HL-60/S4 treated with phorbol 12-myristate 13-acetate at 8.2 ng/mL for 4 days and 3 days (cell line): ENCODE data around the gene GRK1.

Source experiments
- in situ Hi-C: fragments of 300-500 bp; cut with MboI; formaldehyde crosslinking; loops from 2 replicates; pipeline ENCODE4 v1.15.0; 2022; ENCODE audit warnings: low sequenced_read_pairs

Gene GRK1

DNA sequence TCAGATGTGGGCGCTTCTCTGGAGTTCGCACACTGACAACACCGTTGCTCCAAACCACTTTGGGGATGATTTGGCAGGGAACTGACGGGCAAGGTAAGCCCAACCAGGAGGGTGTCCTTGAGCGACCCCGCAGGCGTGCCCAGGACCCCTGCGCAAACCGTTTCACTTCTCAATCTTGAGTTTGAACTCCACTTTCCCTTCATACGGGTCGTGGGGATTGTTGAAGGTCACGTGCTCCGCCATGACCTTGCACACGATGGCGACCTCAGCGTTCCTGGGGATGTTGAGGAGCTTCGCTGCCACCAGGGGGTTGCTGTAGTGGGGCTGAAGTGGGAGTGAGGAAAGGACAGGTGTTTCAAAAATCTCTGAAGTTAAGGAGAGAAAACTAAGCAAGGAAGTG, 17.8 kb upstream of the GRK1 start:
- in situ Hi-C loops, result no loop called here

DNA sequence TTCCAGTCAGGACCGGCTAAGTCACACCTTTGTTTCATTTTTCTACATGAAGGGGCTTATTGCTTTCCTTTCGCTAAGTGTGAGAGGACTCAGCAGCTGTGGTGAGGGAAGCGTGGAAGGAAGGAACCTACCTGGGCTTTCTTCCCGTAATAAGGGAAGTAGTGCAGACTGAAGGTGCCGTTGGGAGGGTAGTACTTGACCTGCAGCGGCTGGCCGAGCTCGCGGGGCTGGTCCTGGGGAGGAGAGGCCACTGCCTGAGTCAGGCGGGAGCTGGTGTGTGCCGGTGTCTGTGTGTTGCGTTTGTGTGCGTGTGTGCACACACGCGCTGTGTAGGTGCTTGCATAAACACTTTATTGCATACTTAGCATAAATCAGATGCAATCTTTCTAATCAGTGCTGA, 16.7 kb upstream of the GRK1 start:
- in situ Hi-C loops, result no loop called here

DNA sequence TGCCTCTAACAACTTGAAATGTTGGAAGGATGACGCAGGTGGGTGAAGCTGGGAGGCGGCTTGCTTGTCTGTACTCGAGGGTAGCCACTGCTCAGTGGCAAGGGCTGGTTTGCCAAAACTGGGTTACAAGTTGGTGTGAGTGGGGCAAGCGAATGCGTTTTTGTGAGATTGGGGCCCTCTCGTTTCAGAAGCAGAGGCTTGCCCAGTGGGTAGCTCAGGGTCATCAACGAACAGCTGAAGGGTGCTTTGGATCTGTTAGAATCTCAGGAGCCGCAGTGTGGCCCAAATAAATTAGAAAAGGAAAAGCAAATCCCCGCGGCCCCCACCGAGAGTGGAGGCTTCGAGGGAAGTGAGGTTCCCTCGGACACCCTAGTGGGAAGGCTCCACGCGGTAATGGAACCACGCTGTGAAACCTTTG, 16.3 kb upstream of the GRK1 start:
- in situ Hi-C loops, result no loop called here

DNA sequence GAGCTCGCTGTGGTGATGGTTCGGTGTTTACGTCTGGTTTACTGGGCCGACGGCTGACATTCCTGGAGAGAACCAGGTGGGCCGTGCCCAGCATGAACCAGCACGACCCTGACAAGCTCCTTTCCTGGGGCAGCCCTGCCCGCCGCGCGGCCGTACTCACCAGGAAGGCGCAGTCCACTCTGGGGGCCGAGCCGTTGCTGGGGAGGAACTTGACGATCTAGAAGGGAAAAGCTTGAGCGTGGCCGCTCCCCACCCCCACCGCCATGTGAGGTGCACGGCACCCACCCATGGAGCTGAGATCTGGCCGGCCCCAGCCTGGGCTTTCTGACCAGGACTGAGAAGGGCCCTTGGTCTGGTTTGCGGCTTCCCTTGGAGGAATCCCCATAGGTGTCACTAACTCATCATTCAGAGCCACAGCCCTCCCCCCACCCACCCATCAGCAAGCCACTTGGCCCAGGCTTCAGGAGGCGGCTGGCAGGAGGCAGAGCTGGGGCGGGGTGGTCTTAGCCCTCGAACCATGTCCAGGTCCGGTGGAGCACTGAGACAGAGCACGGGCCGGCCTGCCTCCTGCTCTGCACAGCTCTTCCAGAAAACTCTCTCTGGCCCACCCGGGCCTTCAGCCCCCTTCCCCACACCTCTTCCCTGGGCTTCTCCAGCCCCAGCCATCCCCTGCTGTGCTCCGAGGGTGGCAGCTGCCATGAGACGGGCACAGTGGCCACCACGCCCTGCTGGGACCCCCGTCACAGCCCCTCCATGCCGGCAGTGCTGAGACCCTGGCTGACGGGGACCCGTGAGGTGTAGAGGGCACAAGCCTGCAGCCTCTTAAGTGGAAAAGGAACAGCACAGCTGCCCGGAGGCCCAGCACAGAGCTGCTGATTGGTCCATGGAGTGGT, 15.3 kb upstream of the GRK1 start:
- in situ Hi-C loops, result no loop called here

DNA sequence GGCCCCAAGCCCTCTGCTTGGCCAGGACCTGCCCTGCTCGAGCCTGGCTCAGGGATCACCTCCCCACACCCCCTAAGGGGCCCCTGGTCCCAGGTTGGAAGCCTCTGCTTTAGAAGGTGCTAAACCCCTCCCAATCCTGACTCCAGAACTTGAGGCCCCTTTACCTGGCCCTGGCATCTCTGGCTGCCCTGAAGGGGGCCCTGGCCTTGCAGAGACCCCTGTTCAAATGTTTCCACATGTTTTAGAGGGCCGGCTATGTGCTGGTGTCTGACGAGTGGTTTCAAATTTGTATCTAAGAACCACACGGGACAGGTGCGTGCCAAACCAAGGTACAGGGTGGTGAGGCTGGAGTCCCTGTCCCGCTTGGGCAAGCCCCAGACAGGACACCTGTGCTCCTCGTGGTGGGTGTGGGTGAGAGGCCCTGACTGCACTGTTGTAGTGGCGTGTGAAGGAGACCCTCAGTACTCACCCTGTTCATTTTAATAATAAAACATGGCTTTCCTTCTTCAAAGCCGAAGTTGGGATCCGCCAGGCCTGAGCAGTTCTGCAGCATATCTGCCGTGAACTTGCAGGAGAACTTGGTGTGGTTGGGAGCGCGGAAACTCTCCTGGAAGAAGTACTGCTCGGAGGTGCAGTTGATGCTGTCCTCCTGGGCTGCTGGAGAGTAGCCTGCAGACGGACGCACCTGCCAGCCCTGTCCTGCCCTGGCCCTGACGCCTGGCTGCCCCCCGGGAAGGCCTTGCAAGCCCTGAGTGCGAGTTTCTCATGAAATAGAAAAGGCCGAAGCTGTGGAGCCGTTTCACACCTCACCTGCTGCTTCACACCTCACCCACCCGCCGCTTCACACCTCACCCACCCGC, 14.4 kb upstream of the GRK1 start:
- in situ Hi-C loops, result no loop called here

DNA sequence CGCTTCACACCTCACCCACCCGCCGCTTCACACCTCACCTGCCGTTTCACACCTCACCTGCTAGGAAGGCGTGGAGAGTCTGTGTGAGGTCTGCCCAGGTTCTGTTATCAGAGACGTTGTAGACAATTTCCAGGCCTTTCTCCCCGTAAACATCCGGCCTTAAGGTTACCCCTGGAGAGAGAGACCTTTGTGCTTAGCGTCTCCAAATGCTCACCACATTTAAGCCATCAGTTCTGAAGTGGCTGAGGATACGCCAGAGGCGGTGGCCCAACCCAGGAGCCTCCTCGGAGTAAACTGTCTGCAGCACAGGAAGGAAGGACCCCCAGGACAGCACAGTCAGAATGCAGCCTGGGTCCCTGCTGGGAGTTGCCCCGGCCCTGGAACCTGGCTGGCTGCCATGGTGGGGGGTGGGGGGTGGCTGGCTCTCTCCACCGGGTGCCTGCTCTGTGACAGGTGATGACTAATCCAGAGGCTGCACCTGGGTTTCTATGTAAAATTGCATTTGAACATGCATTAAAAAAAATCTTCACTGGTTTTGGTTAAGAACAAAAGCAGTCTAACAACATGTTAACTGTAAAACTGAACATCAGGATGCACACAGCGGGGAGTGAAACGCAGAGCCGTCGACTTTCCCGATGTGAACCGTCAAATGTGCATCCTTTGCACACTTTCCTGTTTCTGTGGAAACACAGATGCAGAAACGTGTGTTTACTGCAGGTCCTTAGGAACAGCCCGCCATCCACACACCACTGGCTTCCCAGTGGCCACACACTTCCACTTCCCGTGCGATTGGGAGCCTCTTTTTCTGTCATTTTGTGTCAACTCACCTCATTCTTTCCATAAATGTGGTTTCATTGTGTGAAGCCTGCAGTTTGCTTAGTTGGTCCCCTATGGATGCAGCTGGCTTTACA, 13.5 kb upstream of the GRK1 start:
- in situ Hi-C loops, result no loop called here

DNA sequence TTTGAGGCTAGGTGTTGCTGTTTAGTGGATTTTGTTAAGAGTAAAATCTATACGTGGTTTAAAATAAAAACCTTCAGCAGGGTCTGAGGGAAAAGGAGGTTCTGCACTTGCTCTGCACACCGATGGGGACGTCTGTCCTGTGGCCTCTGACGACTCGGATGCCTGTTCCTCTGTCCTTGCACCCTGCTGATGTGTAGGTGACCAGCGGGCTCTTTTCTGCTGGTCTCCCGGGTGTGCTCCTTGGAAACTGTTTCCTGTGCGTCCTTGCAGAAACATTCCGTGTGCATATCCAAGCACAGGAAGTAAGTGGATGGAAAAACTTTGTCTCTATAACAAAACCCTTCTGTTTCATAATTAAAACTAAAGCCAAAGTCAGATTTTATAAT, 12.9 kb upstream of the GRK1 start:
- in situ Hi-C loops, result no loop called here

DNA sequence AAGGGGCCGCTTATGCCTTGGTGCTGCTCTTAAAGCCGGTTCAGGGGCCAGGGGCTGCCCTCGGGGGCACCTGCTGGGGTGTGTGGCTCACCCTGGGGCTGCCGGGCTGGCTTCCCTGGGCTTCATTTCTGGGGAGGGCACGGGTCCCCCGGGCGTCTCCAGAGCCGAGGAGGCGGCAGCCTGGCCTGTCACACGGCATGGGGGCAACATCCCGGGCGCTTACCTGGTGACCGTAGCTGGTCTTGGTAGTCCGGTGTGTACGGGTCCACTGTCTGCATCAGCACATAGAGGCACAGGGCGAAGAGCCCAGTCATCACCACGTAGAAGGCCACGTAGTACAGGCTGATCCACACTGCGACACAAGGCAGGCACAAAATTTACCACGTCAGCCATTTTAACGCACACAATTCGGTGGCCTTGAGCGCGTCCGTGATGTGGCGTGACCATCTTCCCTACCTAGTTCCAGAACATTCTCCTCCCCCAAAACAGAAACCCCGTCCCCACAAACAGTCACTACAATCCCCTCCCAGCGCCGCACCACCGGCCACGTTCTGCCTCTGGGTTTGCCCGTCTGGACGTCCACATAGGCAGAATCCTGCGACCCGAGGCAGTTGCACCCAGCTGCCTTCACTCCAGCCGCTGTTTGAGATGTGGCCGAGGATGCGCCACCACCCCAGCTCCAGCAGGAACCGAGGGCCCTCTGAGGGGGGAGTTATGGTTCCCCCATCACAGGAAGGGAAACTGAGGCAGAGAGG, 12.3 kb upstream of the GRK1 start:
- in situ Hi-C loops, result no loop called here

DNA sequence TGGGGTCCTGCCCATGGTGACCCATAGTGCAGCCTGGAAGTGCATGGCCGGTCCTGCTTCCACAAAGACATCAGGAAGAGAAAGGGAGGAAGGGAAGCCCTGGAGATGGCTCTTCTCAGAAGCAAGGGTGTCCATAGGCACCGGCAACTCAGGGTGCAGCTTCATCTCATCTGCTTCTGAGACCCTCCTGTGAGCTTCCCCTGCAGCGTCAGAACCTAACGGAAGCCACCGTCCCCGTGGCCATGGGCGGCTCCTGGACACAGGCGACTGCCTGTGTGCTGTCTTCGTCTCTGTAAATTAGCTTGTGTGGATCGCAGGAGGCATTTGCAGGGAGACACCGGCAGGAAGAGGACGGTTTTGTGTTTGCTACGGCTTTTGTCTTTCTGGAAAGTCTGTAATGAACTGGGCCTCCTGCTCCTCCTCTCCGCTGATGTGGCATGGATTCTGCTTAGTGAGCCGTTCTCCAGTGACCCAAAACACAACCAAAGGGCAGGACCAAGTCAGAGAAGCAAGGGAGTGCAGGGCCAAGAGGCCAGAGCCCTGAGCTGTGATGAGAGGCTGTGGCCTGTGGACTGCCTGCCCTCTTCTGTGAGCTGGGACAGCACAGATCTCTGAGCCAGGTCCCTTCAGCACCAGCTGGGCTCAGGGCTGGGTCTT, 11.5 kb upstream of the GRK1 start:
- in situ Hi-C loops, result no loop called here

DNA sequence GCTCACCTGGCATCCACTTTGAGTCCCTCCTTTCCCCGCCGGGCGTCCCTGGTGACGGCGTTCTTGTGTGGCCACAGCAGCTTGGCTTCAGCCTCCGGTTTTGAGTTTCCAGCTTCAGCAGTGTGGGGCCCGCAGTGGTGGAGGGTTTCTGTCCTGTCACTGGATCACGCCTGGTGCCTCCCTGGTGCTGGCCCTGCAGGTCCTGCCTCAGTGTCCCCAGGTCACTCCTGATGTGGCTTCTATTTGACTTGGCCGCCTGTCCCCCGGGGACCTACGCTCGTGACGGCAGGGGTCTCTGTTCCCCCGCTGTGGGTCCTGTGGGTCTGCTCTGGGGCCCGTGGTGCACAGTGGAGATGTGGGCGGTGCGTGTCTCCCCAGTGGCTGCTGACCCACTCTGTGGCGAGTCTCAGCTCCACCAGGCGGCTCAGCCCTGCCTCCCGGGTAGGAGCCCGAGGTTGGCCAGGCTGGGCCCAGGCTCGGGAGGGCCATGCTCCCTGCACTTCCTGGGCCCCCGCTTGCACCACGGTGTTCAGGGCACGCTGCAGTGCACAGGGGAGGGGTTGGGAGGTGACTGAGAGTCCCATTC, 10.9 kb upstream of the GRK1 start:
- in situ Hi-C loops, result no loop called here

DNA sequence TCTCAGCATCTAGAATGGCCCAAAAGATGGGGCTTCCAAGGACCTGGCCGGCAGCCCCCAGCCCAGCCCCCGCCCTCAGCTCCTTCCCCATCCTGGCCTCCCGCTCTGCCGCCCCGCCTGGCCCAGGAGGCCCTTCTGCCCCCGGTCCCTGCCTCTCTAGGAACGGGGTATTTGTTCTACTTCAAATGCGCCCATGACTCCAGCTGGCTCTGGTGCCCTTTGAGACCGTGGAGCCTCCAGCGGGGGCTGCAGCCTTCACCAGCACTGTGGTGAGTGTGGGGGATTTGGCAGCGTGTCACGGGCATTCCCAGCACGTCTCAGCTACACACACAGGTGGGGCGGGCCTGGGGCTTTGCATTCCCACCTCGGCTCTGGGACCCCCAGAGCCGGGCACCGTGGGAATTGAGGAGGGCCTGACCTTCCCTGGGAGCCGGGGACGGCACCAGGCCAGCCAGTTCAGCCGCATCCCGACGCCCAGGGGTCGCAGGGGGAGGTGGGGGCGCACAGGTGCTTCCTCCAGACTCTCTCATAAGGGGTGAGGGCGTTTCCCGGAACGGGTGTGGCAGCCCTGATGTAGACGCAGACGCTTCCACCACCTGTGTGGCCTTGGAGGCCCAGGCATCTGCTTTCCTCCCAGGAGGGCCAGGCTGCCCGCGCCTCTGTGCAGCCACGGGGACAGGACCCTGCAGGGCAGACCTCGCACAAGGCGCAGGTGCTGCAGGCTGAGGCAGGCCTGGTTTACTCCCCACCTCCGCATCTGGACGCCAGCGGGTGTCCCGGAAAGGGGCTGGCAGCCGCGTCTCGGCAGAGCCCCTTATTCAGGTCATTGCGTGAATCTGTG, 10.0 kb upstream of the GRK1 start:
- in situ Hi-C loops, result no loop called here

DNA sequence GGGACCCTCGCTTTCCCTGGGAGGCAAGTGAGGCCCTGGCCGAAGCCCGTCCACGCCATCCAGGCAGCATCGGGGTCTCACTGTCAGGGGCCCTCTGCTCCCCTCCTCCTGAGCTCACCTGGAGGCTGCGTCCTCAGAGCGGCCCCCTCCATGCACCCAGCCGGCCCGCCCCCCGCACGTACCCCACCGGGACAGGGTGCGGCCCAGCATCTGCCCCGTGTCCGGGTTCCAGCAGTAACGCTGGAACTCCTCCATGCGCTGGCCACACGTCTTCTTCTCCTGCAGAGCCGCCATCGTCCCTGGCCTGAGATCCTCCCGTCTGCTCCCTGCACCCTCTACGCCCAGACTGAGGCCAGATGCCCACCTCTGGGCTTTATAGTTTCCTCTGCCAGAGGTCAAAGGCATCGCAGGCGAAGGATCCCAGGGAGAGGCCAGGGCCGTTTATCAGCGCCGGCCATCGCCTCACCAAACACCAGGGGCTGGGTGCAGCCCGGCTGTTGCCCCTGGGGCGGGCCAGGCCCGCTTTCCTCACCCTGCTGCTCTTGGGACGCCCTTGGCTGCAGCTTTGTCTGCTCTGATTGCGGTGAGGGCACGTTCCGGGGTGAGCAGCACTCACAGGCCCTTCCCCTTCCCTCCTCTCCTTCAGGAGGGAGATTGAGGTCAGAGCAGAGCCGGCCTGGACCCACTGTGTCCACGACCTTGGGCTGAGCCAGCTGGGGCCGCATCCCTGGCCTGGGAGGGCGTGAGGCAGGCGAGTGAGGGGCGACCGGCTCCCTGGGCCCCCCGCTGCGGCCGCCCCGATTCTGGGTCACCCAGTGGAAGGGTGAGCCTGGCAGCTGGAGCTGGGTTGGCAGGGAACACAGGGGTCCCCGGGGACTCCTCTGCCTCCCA, 8.9 kb upstream of the GRK1 start, which contains the start of gene ATP4B:
Gene ATP4B (minus strand): TSS at position 348 of the 891 bp plus-strand sequence. CDS start 54 bp downstream, at position 294.
- in situ Hi-C loops, result no loop called here

DNA sequence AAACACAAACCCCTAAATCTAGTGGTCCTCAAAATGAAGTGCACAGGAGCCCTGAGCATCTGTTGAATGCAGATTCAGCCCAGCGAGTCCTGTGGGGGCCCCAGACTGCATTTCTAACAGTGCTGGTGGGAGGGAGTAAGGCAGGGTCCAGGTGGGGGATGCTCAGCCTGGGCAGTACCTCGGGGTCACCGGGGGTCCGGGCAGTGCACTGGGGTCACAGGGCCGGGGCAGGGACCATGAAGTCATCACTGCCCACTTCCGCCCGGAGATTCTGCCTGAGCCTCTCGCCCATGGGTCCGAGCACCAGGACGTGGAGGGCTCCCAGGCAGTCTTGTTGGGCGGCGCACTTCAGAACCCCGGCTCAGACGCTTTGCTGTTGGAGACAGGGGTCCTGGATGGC, 8.2 kb upstream of the GRK1 start:
- in situ Hi-C loops, result no loop called here

DNA sequence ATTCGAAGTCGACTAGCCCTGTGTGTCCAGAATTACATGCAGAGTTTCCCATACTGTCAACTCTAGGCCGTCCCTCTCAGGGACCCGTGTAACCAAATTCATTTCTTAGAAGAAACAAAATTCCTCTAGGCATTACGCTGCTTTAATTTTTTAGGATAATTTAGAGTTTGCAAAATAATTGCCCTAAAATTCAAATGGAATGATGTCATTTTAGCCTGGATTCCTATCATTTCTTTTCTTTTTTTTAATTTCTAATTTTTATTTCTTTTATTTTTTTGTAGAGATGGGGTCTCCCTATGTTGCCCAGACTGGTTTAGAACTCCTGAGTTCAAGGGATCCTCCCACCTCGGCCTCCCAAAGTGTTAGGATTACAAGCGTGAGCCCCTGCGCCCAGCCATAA, 7.7 kb upstream of the GRK1 start:
- in situ Hi-C loops, result no loop called here

DNA sequence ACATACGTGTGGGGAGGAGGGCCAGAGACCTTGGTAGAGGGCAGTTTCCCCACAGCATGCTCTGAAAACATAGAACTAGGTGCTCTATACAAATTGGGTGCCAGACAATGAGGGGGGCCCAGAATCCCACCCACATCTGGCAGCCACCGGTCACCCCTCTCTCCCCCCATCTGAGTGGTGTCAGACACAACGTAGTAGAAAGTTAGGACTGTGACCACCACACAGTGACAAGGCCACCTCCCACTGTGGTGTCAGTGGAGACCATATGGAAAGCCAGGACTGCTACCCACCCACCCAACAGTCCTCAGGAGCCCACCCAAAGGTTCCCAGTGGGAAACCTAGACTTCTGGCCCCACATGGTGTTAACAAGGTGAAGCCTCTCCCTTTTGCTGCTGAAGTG, 7.0 kb upstream of the GRK1 start:
- in situ Hi-C loops, result no loop called here

DNA sequence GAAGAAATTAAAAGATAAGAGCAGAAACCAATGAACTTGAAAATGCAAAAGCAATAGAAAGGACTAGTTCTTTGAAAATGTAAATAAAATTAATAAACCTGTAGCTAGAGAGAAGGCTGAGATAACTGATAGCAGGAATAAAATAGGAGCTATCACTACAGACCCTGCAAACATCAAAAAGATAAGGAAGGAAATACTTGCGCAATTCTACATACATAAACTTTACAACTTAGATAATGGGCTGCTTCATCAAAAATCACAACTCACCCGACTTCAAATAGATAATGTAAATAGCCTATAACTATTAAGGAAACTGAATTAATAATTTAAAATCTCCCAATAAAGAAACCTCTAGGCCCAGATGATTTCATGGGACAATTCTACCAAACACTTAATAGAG, 5.5 kb upstream of the GRK1 start:
- in situ Hi-C loops, result no loop called here

DNA sequence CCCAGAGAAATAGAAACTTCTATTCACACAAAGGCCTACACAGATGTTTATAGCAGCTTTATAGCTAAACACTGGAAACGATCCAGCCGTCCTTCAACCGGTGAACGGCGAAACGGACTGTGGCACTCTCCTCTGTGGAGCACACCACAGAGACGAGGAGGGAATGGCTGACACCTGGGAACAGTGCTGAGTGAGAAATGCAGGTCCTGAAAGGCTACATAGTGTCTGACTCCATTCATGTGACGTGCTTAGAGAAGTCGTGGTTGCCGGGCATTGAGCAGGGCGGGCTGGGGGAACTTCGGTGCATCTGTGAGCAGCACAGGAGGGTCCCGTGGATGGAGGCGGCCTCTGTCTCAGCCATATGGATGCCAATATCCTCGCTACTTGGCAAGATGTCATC, 3.1 kb upstream of the GRK1 start:
- in situ Hi-C loops, result no loop called here
